Ishikawa (cell line): ENCODE data around the gene TMED8.

Experiments used
- CEBPB ChIP-seq: IDR thresholded peaks from 2 replicates; pipeline ENCODE4 v1.6.1; 2012
- CREB1 ChIP-seq: IDR thresholded peaks from 2 replicates; pipeline ENCODE4 v1.6.1; 2012; ENCODE audit warnings: low read depth
- FOXM1 ChIP-seq: IDR thresholded peaks from 2 replicates; pipeline ENCODE4 v1.6.1; 2012; ENCODE audit warnings: low read depth, borderline replicate concordance
- NFIC ChIP-seq: IDR thresholded peaks from 2 replicates; pipeline ENCODE4 v1.6.1; 2012
- RAD21 ChIP-seq: IDR thresholded peaks from 2 replicates; pipeline ENCODE4 v1.6.1; 2012; ENCODE audit warnings: low read depth
- YY1 ChIP-seq: IDR thresholded peaks from 2 replicates; pipeline ENCODE4 v1.6.1; 2012; ENCODE audit warnings: low read depth
- ZBTB7A ChIP-seq: IDR thresholded peaks from 2 replicates; pipeline ENCODE4 v1.6.1; 2012; ENCODE audit warnings: low read depth
- TF ChIP-seq, protein P1 (sequence below): IDR thresholded peaks from 2 replicates; pipeline ENCODE4 v1.6.1; 2012
- TF ChIP-seq, protein P2 (sequence below): IDR thresholded peaks from 2 replicates; pipeline ENCODE4 v1.6.1; 2012; ENCODE audit warnings: low read depth, mild to moderate bottlenecking
- TF ChIP-seq, protein P3 (sequence below): IDR thresholded peaks from 2 replicates; pipeline ENCODE4 v1.6.1; 2012

DNA sequence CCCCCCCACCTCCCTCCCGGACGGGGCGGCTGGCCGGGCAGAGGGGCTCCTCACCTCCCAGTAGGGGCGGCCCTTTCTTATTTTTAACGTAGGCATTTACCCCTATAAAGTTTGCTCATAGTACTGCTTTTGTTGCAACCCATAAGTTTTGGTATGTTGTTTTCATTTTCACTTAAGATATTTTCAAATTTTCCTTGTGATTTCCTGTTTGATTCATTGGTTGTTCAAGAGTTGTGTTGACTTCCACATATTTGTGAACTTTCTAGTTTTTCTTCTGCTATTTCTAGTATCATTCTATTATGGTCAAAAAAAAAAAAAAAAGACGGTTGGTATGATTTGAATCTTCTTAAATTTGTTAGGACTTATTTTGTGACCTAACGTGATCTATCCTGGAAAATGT is 39.9 kb upstream of the TMED8 start:
- TF ChIP-seq, protein P1, sequence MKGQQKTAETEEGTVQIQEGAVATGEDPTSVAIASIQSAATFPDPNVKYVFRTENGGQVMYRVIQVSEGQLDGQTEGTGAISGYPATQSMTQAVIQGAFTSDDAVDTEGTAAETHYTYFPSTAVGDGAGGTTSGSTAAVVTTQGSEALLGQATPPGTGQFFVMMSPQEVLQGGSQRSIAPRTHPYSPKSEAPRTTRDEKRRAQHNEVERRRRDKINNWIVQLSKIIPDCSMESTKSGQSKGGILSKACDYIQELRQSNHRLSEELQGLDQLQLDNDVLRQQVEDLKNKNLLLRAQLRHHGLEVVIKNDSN: no peak
- no peak for TF ChIP-seq CEBPB
- TF ChIP-seq YY1: no peak
- TF ChIP-seq, protein P2, sequence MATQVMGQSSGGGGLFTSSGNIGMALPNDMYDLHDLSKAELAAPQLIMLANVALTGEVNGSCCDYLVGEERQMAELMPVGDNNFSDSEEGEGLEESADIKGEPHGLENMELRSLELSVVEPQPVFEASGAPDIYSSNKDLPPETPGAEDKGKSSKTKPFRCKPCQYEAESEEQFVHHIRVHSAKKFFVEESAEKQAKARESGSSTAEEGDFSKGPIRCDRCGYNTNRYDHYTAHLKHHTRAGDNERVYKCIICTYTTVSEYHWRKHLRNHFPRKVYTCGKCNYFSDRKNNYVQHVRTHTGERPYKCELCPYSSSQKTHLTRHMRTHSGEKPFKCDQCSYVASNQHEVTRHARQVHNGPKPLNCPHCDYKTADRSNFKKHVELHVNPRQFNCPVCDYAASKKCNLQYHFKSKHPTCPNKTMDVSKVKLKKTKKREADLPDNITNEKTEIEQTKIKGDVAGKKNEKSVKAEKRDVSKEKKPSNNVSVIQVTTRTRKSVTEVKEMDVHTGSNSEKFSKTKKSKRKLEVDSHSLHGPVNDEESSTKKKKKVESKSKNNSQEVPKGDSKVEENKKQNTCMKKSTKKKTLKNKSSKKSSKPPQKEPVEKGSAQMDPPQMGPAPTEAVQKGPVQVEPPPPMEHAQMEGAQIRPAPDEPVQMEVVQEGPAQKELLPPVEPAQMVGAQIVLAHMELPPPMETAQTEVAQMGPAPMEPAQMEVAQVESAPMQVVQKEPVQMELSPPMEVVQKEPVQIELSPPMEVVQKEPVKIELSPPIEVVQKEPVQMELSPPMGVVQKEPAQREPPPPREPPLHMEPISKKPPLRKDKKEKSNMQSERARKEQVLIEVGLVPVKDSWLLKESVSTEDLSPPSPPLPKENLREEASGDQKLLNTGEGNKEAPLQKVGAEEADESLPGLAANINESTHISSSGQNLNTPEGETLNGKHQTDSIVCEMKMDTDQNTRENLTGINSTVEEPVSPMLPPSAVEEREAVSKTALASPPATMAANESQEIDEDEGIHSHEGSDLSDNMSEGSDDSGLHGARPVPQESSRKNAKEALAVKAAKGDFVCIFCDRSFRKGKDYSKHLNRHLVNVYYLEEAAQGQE: no peak
- no peak for TF ChIP-seq FOXM1
- TF ChIP-seq CREB1: no peak
- TF ChIP-seq, protein P3, sequence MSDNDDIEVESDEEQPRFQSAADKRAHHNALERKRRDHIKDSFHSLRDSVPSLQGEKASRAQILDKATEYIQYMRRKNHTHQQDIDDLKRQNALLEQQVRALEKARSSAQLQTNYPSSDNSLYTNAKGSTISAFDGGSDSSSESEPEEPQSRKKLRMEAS: no peak
- no peak for TF ChIP-seq RAD21
- TF ChIP-seq ZBTB7A: no peak
- TF ChIP-seq NFIC: no peak
